Measurements from ENCODE around the gene KIAA0408. TPM values are rescaled to one million over a fixed set of nuclear protein-coding genes. Genes with fewer than 3 reads are reported as not detected.

The KIAA0408 gene
- total RNA-seq, 1 donor from 2014 or later: not detected

DNA sequence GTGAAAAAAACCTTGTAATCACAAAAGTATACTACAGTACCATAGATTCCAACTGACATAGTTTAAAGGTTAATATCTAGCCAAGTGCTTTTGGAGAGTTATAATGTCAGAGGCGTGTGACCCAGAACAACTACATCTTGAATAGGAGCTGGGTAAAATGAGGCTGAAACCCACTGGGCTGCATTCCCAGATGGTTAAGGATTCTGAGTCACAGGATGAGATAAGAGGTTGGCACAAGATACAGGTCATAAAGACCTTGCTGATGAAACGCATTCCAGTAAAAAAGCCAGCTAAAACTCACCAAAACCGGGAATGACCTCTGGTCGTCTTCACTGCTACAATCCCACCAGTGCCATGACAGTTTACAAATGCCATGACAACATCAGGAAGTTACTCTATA, 22.4 kb upstream of the KIAA0408 start:
- TF ChIP-seq, protein P1, sequence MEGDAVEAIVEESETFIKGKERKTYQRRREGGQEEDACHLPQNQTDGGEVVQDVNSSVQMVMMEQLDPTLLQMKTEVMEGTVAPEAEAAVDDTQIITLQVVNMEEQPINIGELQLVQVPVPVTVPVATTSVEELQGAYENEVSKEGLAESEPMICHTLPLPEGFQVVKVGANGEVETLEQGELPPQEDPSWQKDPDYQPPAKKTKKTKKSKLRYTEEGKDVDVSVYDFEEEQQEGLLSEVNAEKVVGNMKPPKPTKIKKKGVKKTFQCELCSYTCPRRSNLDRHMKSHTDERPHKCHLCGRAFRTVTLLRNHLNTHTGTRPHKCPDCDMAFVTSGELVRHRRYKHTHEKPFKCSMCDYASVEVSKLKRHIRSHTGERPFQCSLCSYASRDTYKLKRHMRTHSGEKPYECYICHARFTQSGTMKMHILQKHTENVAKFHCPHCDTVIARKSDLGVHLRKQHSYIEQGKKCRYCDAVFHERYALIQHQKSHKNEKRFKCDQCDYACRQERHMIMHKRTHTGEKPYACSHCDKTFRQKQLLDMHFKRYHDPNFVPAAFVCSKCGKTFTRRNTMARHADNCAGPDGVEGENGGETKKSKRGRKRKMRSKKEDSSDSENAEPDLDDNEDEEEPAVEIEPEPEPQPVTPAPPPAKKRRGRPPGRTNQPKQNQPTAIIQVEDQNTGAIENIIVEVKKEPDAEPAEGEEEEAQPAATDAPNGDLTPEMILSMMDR (IDR thresholded peaks at IDR 0.05; ENCODE audit: insufficient read depth, low read length, severe bottlenecking): no peak
- Histone ChIP-seq H3K36me3 (ENCODE audit: control insufficient read depth, insufficient read depth, low read length) (no peaks in the 10 kb centered on the region), H3K27me3 (ENCODE audit: control insufficient read depth, insufficient read depth, low read length) (no peaks in the 10 kb centered on the region), H3K4me3 (ENCODE audit: low read depth, low read length) (no peak overlapping the region)
- DNase-seq (ENCODE audit: low read depth) (peak; percentile 79), FAIRE-seq (no peak)

DNA sequence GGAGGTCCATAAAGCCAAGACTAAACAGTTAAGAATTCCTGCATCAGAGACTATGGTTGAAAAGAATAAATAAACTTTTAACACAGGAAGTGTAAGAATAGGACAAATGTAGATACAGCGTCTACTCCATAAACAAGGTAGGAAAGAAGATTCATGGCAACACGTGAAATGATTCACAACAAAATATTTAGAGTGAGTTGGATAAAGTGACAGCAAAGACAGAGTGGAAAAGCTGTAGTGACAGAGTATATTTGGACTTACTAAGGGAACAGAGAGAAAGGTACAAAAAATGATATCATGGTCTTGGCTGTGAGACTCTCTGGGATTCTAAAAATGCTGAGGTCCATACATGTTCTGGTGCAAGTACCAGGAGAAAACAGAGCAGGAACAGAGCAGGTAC, 21.9 kb upstream of the KIAA0408 start:
- DNase-seq (ENCODE audit: low read depth): no peak
- TF ChIP-seq, protein P1 (IDR thresholded peaks at IDR 0.05; ENCODE audit: insufficient read depth, low read length, severe bottlenecking): no peak
- no peak for FAIRE-seq
- no peak overlapping the region for H3K4me3 ChIP-seq (ENCODE audit: low read depth, low read length)
- no peaks in the 10 kb centered on the region for H3K27me3 ChIP-seq (ENCODE audit: control insufficient read depth, insufficient read depth, low read length)
- no peaks in the 10 kb centered on the region for H3K36me3 ChIP-seq (ENCODE audit: control insufficient read depth, insufficient read depth, low read length)

- TF ChIP-seq, protein P1 (IDR thresholded peaks at IDR 0.05; ENCODE audit: insufficient read depth, low read length, severe bottlenecking): no peak
- FAIRE-seq (no peak), DNase-seq (ENCODE audit: low read depth) (no peak)
- no peak overlapping the region for H3K4me3 ChIP-seq (ENCODE audit: low read depth, low read length)
- H3K27me3 ChIP-seq (ENCODE audit: control insufficient read depth, insufficient read depth, low read length): no peaks in the 10 kb centered on the region
- no peaks in the 10 kb centered on the region for H3K36me3 ChIP-seq (ENCODE audit: control insufficient read depth, insufficient read depth, low read length)
These were observed 18.5 kb upstream of the KIAA0408 start for GRCh38 chr6:127477658-127478057.

- FAIRE-seq: no peak
- no peaks in the 10 kb centered on the region for H3K27me3 ChIP-seq (ENCODE audit: control insufficient read depth, insufficient read depth, low read length)
- TF ChIP-seq, protein P1 (IDR thresholded peaks at IDR 0.05; ENCODE audit: insufficient read depth, low read length, severe bottlenecking): no peak
- H3K4me3 ChIP-seq (ENCODE audit: low read depth, low read length): no peak overlapping the region
- H3K36me3 ChIP-seq (ENCODE audit: control insufficient read depth, insufficient read depth, low read length): no peaks in the 10 kb centered on the region
- DNase-seq (ENCODE audit: low read depth): no peak
These were observed 16.6 kb upstream of the KIAA0408 start for GRCh38 chr6:127475823-127476176.

GRCh38 chr6:127475135-127475822, 16.1 kb upstream of the KIAA0408 start:
- no peaks in the 10 kb centered on the region for H3K27me3 ChIP-seq (ENCODE audit: control insufficient read depth, insufficient read depth, low read length)
- H3K4me3 ChIP-seq (ENCODE audit: low read depth, low read length): no peak overlapping the region
- TF ChIP-seq, protein P1 (IDR thresholded peaks at IDR 0.05; ENCODE audit: insufficient read depth, low read length, severe bottlenecking): no peak
- no peak for DNase-seq (ENCODE audit: low read depth)
- no peak for FAIRE-seq
- H3K36me3 ChIP-seq (ENCODE audit: control insufficient read depth, insufficient read depth, low read length): no peaks in the 10 kb centered on the region

Data from bronchial epithelial cell (primary cell).